GM18507 (cell line): ENCODE data around the gene ABCA9.
"Not testable (repeated sequence)": the region's sequence is repeated elsewhere in the genome, so short reads cannot be mapped to it uniquely, and the experiment has no call there.

Experiments used
- DNase-seq: peaks from one replicate; pipeline ENCODE4 v3.0.0; 2011; ENCODE audit warnings: low read depth; ENCODE audit not compliant: insufficient read length; ENCODE audit errors: extremely low spot score
- FAIRE-seq: peaks from 2 replicates; lab custom pipeline; 2011; peaks lifted over from hg19 to GRCh38; lab: Jason Lieb, UNC

Gene ABCA9

GRCh38 chr17:69060822-69061221, at the start of gene ABCA9:
Gene ABCA9, minus strand, starts transcription at chr17:69060927. Its CDS starts 9,801 bp downstream, at chr17:69051126.
- DNase-seq (no peak), FAIRE-seq (no peak)

- DNase-seq (no peak), FAIRE-seq (no peak)
Measured at GRCh38 chr17:69105907-69106730, 45.4 kb upstream of the ABCA9 start.

GRCh38 chr17:69103557-69104233, 43.0 kb upstream of the ABCA9 start:
- DNase-seq (no peak), FAIRE-seq (no peak)

- no peak for DNase-seq
Measured at GRCh38 chr17:69098625-69099024, 37.9 kb upstream of the ABCA9 start.

GRCh38 chr17:69096541-69096940, 35.8 kb upstream of the ABCA9 start:
- no peak for DNase-seq
- FAIRE-seq, result no peak

More at GRCh38 chr17:69098625-69099024, 37.9 kb upstream of the ABCA9 start:
- FAIRE-seq, result no peak

- DNase-seq, result no peak
- FAIRE-seq, result no peak
Measured at GRCh38 chr17:69093995-69094394, 33.3 kb upstream of the ABCA9 start.

- FAIRE-seq (peak; percentile 58), DNase-seq (no peak)
Measured at GRCh38 chr17:69093279-69093789, 32.6 kb upstream of the ABCA9 start.

- DNase-seq (no peak), FAIRE-seq (no peak)
Measured at GRCh38 chr17:69090365-69090764, 29.6 kb upstream of the ABCA9 start.

- FAIRE-seq (no peak), DNase-seq (no peak)
Measured at GRCh38 chr17:69088643-69089200, 28.0 kb upstream of the ABCA9 start.

- DNase-seq (no peak), FAIRE-seq (no peak)
Measured at GRCh38 chr17:69086641-69087040, 25.9 kb upstream of the ABCA9 start.

GRCh38 chr17:69084911-69085310, 24.2 kb upstream of the ABCA9 start:
- FAIRE-seq, result no peak

GRCh38 chr17:69082696-69083095, 22.0 kb upstream of the ABCA9 start:
- FAIRE-seq (no peak), DNase-seq (no peak)

More at GRCh38 chr17:69084911-69085310, 24.2 kb upstream of the ABCA9 start:
- no peak for DNase-seq

- DNase-seq (no peak), FAIRE-seq (no peak)
Measured at GRCh38 chr17:69078864-69079263, 18.1 kb upstream of the ABCA9 start.

GRCh38 chr17:69075823-69076222, 15.1 kb upstream of the ABCA9 start:
- no peak for FAIRE-seq
- DNase-seq, result no peak

- FAIRE-seq, DNase-seq: not testable (repeated sequence)
Measured at GRCh38 chr17:69073392-69073791, 12.7 kb upstream of the ABCA9 start.

GRCh38 chr17:69072803-69073256, 12.1 kb upstream of the ABCA9 start:
- not testable (repeated sequence) for FAIRE-seq, DNase-seq

GRCh38 chr17:69071233-69071586, 10.5 kb upstream of the ABCA9 start:
- FAIRE-seq, DNase-seq: not testable (repeated sequence)

GRCh38 chr17:69070378-69071232, 9.9 kb upstream of the ABCA9 start:
- FAIRE-seq, result not testable (repeated sequence)

GRCh38 chr17:69069226-69069750, 8.6 kb upstream of the ABCA9 start:
- no peak for DNase-seq
- no peak for FAIRE-seq

More at GRCh38 chr17:69070378-69071232, 9.9 kb upstream of the ABCA9 start:
- not testable (repeated sequence) for DNase-seq
